Fibroblast of pulmonary artery (primary cell): Measurements from ENCODE around the gene SNED1.

ENCODE experiments used
- DNase-seq: peaks from one replicate; pipeline ENCODE4 v3.0.0-alpha.2; 2010; ENCODE audit warnings: low read depth
- H3K4me3 ChIP-seq: replicated peaks from 2 replicates; pipeline ENCODE4 v1.5.1; 2011; ENCODE audit warnings: low read depth, mild to moderate bottlenecking, control low read depth, low read length, moderate library complexity
- CTCF ChIP-seq: IDR thresholded peaks from 2 replicates; pipeline ENCODE4 v1.5.1; 2011; ENCODE audit warnings: mild to moderate bottlenecking, control low read depth, low read length, inconsistent platforms; ENCODE audit errors: missing control alignments

Gene SNED1

GRCh38 chr2:241125626-241126025 lies 127.2 kb downstream of the SNED1 start:
- no peak overlapping the region for H3K4me3 ChIP-seq
- DNase-seq: no peak
- TF ChIP-seq CTCF: no peak

GRCh38 chr2:241126201-241126611 lies 127.8 kb downstream of the SNED1 start:
- no peak overlapping the region for H3K4me3 ChIP-seq
- TF ChIP-seq CTCF: no peak
- no peak for DNase-seq

- TF ChIP-seq CTCF: no peak
- no peak for DNase-seq
- H3K4me3 ChIP-seq: no peak overlapping the region
Measured at GRCh38 chr2:241126771-241127202, 128.4 kb downstream of the SNED1 start.

GRCh38 chr2:241128266-241128665 lies 129.8 kb downstream of the SNED1 start:
- DNase-seq: no peak
- no peak for TF ChIP-seq CTCF
- H3K4me3 ChIP-seq: no peak overlapping the region

- no peak overlapping the region for H3K4me3 ChIP-seq
- no peak for DNase-seq
- no peak for TF ChIP-seq CTCF
Measured at GRCh38 chr2:241129086-241129871, 130.9 kb downstream of the SNED1 start.

GRCh38 chr2:241130316-241130715 lies 131.9 kb downstream of the SNED1 start:
- no peak for DNase-seq
- no peak for TF ChIP-seq CTCF
- H3K4me3 ChIP-seq: no peak overlapping the region

GRCh38 chr2:241131531-241131930 lies 133.1 kb downstream of the SNED1 start:
- no peak for TF ChIP-seq CTCF
- no peak overlapping the region for H3K4me3 ChIP-seq
- DNase-seq: no peak
